ENCODE results near the gene GPR37. TPM values are rescaled to one million over a fixed set of nuclear protein-coding genes. Genes with fewer than 3 reads are reported as not detected.

GPR37 gene
- total RNA-seq, 1 experiment from 2014 or later, result 1.3 TPM

DNA sequence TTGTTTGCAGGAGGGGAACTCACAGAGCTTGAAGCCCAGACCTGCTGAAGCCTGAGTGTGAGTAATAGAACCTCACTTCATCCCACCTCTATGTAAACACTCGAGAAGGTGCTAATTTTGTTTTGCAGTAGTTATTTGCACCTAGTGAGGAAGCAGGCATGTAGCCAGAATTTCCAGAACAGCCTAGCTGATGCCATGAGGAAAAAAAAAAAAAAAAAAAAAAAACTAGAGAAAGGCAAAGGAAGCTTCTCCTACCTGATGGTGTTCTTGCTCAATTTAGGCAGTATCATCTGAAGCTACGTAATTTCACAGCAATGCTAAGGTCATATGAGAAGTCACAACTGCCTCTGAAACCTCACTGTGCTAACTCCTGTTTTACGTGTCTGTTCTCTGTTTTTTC, 13.6 kb upstream of the GPR37 start:
- intact Hi-C loops (cut with micrococcal nuclease; ENCODE audit: unreplicated experiment), result no loop called here
- H3K9me3 ChIP-seq (ENCODE audit: control insufficient read depth, insufficient read depth, low read depth, low read length), result no peaks in the 10 kb centered on the region
- in situ Hi-C loops (cut with HindIII; ENCODE audit: low pct_unique_long_range_greater_than_20kb, low sequenced_read_pairs), result no loop called here
- TF ChIP-seq POLR2AphosphoS5 (IDR thresholded peaks at IDR 0.05; ENCODE audit: low read depth, low read length), result no peak
- TF ChIP-seq, protein P1, sequence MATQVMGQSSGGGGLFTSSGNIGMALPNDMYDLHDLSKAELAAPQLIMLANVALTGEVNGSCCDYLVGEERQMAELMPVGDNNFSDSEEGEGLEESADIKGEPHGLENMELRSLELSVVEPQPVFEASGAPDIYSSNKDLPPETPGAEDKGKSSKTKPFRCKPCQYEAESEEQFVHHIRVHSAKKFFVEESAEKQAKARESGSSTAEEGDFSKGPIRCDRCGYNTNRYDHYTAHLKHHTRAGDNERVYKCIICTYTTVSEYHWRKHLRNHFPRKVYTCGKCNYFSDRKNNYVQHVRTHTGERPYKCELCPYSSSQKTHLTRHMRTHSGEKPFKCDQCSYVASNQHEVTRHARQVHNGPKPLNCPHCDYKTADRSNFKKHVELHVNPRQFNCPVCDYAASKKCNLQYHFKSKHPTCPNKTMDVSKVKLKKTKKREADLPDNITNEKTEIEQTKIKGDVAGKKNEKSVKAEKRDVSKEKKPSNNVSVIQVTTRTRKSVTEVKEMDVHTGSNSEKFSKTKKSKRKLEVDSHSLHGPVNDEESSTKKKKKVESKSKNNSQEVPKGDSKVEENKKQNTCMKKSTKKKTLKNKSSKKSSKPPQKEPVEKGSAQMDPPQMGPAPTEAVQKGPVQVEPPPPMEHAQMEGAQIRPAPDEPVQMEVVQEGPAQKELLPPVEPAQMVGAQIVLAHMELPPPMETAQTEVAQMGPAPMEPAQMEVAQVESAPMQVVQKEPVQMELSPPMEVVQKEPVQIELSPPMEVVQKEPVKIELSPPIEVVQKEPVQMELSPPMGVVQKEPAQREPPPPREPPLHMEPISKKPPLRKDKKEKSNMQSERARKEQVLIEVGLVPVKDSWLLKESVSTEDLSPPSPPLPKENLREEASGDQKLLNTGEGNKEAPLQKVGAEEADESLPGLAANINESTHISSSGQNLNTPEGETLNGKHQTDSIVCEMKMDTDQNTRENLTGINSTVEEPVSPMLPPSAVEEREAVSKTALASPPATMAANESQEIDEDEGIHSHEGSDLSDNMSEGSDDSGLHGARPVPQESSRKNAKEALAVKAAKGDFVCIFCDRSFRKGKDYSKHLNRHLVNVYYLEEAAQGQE (IDR thresholded peaks at IDR 0.05; ENCODE audit: insufficient read depth in 1 of 2, low read depth in 2 of 2, low read length in 1 of 2), result no peak
- TF ChIP-seq, protein P2, sequence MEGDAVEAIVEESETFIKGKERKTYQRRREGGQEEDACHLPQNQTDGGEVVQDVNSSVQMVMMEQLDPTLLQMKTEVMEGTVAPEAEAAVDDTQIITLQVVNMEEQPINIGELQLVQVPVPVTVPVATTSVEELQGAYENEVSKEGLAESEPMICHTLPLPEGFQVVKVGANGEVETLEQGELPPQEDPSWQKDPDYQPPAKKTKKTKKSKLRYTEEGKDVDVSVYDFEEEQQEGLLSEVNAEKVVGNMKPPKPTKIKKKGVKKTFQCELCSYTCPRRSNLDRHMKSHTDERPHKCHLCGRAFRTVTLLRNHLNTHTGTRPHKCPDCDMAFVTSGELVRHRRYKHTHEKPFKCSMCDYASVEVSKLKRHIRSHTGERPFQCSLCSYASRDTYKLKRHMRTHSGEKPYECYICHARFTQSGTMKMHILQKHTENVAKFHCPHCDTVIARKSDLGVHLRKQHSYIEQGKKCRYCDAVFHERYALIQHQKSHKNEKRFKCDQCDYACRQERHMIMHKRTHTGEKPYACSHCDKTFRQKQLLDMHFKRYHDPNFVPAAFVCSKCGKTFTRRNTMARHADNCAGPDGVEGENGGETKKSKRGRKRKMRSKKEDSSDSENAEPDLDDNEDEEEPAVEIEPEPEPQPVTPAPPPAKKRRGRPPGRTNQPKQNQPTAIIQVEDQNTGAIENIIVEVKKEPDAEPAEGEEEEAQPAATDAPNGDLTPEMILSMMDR (IDR thresholded peaks at IDR 0.05), result no peak
- TF ChIP-seq TCF7L2 (IDR thresholded peaks at IDR 0.05; ENCODE audit: low read depth, low read length), result no peak
- no peak for TF ChIP-seq SIN3A (IDR thresholded peaks at IDR 0.05; ENCODE audit: borderline replicate concordance, insufficient read depth, low read depth, low read length)
- no peak overlapping the region for H3K4me3 ChIP-seq (ENCODE audit: low read depth in 2 of 2, low read length in 2 of 2)
- CTCF ChIA-PET, result interaction anchor here (0.7 kb wide), 2 partner anchors 599 to 739 kb away, joined by 6 to 17 read pairs; no protein-coding TSS in a partner anchor
- ATAC-seq (no peak), DNase-seq (ENCODE audit: low read depth, low spot score) (no peak)
- H3K4me1 ChIP-seq (ENCODE audit: control insufficient read depth, insufficient read depth, low read length), result no peaks in the 10 kb centered on the region
- no peak overlapping the region for H3K27ac ChIP-seq (ENCODE audit: low read length)
- H3K27me3 ChIP-seq (ENCODE audit: control insufficient read depth, insufficient read depth, low read length), result no peaks in the 10 kb centered on the region
- POLR2A ChIA-PET, result interaction anchor here (0.6 kb wide), 1 partner anchor 128 kb away, joined by 7 read pairs; no protein-coding TSS in a partner anchor
- BruUV-seq (replicated peaks), result no TSS peak
- H3K36me3 ChIP-seq (ENCODE audit: control insufficient read depth, insufficient read depth, low read length), result no peaks in the 10 kb centered on the region

DNA sequence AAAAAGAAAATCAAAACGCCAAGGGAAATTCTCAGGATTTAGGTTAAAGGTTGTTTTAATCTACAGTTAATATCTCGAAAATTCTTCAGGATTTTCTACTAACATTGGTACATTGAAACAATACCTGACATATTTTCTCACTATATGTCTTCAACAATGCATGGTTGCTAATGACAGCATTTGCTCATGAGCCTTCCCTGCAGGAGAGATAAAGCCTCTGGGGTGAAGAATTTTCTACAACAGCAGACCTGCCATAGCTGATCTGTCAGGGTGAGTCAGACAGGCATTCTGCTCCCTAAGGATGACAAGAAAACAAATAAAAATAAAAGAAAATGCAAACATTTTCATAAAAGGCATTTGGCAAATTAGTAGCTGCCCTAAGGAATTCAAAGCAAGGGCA, 11.7 kb upstream of the GPR37 start:
- no peak for DNase-seq (ENCODE audit: low read depth, low spot score)
- TF ChIP-seq, protein P1 (IDR thresholded peaks at IDR 0.05; ENCODE audit: insufficient read depth in 1 of 2, low read depth in 2 of 2, low read length in 1 of 2), result no peak
- TF ChIP-seq, protein P2 (IDR thresholded peaks at IDR 0.05), result no peak
- TF ChIP-seq TCF7L2 (IDR thresholded peaks at IDR 0.05; ENCODE audit: low read depth, low read length) (no peak), SIN3A (IDR thresholded peaks at IDR 0.05; ENCODE audit: borderline replicate concordance, insufficient read depth, low read depth, low read length) (no peak), POLR2AphosphoS5 (IDR thresholded peaks at IDR 0.05; ENCODE audit: low read depth, low read length) (no peak)
- Histone ChIP-seq H3K36me3 (ENCODE audit: control insufficient read depth, insufficient read depth, low read length) (no peaks in the 10 kb centered on the region), H3K4me3 (ENCODE audit: low read depth in 2 of 2, low read length in 2 of 2) (no peak overlapping the region), H3K27ac (ENCODE audit: low read length) (no peak overlapping the region), H3K4me1 (ENCODE audit: control insufficient read depth, insufficient read depth, low read length) (no peaks in the 10 kb centered on the region), H3K27me3 (ENCODE audit: control insufficient read depth, insufficient read depth, low read length) (no peaks in the 10 kb centered on the region), H3K9me3 (ENCODE audit: control insufficient read depth, insufficient read depth, low read depth, low read length) (no peaks in the 10 kb centered on the region)
- intact Hi-C loops (cut with micrococcal nuclease; ENCODE audit: unreplicated experiment) (no loop called here), in situ Hi-C loops (cut with HindIII; ENCODE audit: low pct_unique_long_range_greater_than_20kb, low sequenced_read_pairs) (no loop called here)
- ChIA-PET CTCF (no interaction called here), POLR2A (no interaction called here)
- ATAC-seq, result no peak
- no TSS peak for BruUV-seq (replicated peaks)

All from Panc1 (cell line).